NCI-H524 (cell line): Measurements from ENCODE around the gene PIEZO1.
A peak's percentile ranks its signal among the peaks of the same experiment; 100 is the strongest.

Source experiments
- DNase-seq, 2 experiments: peaks; one replicate each; lab custom pipeline; 2025; lab: John Stamatoyannopoulos, UW

PIEZO1 gene

DNA sequence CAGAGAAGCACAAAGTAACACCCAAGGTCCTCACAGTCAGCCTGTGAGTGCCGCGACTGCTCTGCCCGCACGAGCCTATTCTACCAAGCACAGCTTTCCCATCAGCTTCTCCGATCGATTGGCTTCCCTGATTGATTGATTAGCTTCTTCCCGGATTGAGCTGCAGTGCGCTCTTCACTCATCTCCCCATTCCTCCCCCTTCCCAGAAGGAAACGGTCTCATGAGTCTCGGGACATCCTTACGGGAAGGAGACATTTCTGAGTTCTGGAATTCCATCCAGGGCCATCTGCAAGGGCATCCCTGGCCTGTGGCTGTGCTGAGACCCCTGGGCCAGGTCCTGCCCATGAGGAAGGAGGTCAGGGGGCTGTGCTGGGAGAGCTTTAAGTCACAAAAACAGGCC lies 18.0 kb downstream of the PIEZO1 start:
- no peak for DNase-seq

GRCh38 chr16:88764913-88765349 lies 20.1 kb downstream of the PIEZO1 start:
- DNase-seq: no peak

GRCh38 chr16:88764080-88764479 lies 20.9 kb downstream of the PIEZO1 start:
- DNase-seq: no peak

GRCh38 chr16:88763502-88764053 lies 21.4 kb downstream of the PIEZO1 start:
- no peak for DNase-seq

- no peak for DNase-seq
These were observed 22.1 kb downstream of the PIEZO1 start for GRCh38 chr16:88762941-88763340.

DNA sequence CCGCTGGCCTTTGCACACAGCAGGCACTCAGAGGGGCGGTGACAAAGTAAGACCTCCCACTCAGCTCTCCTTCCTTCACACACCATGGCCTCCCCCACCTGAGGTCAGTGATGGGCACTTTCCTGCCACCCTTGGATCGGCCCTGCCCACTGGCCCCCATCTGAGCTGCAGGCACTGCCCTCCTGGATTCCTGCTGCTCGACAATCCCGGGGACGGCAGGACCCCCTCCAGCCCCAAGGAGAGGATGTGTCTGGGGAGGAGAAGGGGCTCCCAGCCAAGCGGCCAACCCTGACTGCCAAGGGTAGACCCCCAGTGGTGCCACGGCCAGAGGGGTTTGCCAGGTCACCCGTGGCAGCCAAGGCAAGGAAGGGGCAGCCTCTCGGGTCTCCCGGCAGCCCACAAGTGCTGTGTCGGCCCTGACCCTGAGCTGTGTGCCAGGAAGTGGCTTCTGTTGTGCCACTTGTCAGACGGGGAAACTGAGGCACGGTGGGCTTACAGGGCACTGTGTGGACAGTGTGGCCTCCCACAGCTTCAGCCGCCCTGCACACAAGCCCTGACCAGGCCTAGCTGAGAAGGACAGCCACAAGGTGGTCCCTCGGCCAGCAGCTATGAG lies 22.7 kb downstream of the PIEZO1 start:
- no peak for DNase-seq

- no peak for DNase-seq
These were observed 23.2 kb downstream of the PIEZO1 start for GRCh38 chr16:88761830-88762229.

- no peak for DNase-seq
These were observed 23.9 kb downstream of the PIEZO1 start for GRCh38 chr16:88761143-88761534.

DNA sequence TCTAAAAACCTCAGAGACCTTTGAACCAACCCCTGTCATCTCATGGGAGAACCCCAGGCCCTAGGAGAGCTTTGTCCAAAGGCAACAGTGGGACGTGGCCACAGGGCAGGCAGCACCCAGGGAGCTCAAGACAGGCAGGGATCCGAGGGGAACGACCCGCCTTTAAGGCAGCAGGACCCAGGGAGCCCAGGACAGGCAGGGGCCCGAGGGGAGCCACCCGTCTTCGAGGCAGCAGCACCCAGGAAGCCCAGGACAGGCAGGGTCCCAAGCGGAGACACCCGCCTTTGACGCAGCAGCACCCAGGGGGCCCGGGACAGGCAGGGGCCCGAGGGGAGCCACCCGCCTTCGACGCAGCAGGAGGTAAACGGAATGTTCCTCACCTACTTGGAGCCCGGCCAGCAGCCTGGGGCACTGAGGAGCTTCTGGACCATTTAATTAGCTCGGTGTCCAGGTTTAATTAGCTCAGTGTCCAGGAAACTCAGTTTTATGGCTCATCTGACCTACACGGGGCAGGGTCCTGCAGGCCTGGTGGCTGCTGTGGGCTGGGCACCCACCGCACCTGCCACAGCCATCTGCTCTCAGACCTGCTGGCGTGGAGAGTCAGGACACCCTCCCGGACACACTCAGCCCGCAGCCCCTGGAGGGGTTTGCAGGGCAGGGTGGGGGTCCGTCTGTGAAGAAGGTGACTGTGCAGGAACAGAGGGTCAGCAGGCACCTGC lies 24.4 kb downstream of the PIEZO1 start:
- DNase-seq: no peak

DNA sequence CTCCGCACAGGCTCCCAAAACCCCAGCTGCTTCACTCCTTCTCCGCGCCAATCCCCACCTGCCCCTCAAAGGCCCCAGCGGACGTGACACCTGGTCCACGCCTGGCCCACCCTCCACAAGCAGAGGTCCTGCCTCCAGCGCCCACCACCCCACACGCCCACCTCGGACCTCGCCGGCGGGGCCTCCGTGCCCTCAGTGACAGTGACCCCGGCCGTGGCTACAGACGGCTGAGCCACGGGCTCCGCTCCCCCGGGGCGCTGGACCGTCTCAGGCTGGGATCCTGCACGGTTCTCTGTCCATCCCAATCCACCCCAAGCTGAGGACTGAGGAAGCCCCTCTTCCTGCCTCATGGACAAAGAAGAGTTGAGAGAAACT lies 25.1 kb downstream of the PIEZO1 start:
- no peak for DNase-seq

GRCh38 chr16:88759245-88759975 lies 25.6 kb downstream of the PIEZO1 start:
- no peak for DNase-seq

DNA sequence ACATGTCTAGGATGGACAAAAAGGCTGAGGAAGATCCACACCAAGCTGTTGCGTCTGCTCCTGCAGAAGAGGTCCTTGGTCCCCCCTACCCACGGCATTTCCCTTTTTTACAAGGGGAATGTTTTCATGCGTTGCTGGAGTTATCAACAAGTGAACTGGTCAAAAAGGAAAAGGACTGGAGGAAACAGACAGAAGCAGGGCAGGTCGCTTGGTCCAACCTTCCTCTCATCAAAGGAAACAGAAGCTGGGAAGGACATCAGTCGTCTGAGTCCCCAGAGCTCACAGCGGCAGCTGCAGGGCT lies 26.1 kb downstream of the PIEZO1 start:
- no peak for DNase-seq

DNA sequence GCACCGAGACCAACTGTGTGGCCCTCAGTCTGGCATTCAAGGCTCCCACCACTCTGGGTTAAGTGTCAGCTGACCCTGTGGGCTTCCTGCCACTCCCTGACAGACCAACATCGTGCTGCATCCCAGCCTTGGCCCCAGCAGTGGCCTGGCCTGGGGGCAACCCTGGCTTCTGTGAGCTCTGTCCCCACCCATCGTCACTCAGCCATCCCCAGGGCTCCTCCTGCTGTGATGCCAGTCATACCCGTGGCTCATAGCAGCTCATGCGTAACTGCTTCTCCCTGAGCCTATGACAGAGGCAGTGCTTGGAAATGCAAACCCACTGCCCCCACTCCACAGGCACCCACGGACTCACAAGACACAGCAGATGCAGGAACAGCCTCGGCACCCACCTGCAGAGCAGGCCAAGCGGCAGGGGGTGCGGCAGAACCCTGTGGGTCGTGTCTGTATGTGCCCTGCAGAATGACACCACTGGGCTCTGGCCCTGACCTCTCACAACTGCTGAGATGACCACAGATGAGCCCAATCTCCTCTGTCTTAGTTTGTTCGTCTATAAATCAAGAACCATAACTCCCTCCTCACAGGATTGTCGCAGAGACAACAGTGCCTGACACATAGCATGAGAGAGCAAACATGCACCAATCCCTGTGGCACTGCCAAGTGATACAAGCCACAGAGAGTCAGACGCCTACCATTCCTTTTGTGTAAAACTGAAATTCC lies 26.6 kb downstream of the PIEZO1 start:
- DNase-seq: no peak

GRCh38 chr16:88755745-88756443 lies 29.1 kb downstream of the PIEZO1 start:
- DNase-seq: no peak

GRCh38 chr16:88754912-88755744 lies 29.9 kb downstream of the PIEZO1 start:
- no peak for DNase-seq

DNA sequence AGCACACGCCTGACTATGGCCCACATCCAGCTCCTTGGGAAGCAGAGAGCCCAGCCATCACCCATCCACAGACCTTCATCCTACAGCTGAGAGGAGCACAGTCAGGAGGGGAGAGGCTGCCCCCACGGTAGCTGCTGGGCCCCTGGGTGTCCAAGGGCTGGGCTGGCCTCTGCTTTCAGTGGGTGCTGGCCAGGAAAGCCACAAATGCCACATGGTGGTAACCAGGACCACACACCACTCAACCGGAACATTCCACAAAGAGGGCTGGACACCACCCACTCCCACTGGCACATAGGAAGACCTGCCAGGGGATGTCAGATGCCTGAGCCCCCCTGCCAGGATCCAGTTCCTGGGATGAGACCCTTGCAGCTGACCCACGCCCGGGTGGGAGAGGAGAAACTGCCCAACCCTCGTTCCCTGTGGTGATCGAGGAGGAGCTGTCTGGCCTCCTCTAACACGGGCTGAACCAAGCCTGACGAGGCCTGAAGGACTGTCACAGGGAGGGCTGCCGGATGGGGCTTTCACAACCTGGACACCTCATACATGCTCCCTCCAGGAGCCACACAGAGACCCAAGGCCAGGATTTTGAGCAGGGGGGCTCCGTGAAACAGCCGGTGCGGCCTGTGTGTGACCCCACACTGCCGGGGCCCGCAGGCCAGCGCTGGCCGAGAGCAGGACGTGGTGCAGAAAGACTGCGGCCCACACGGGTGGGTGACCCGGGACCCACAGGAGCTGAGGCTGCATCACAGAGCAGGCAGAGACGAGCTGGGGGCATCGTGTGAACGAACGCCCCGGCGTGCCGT lies 30.7 kb downstream of the PIEZO1 start:
- no peak for DNase-seq

DNA sequence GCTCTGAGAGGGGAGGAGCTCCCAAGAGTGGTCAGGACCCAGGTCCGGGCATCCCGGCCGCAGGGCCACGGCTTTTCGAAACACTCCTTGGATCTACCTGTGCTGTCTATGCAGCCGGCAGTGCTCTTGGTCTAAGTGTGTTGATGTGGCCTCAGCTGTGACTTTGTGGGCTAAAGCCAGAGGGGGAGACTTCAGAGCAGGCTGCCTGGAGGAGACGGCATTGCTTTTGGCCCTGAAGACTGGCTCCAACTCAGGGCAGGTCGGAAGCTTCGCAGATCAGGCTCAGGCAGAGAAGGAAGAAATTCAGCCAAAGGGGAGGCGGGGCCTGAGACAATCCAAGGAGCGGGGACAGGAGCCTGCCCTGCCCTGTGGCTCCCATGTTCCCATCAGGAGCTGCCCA lies 31.4 kb downstream of the PIEZO1 start:
- no peak for DNase-seq

- DNase-seq: no peak
These were observed 31.8 kb downstream of the PIEZO1 start for GRCh38 chr16:88753191-88753590.

DNA sequence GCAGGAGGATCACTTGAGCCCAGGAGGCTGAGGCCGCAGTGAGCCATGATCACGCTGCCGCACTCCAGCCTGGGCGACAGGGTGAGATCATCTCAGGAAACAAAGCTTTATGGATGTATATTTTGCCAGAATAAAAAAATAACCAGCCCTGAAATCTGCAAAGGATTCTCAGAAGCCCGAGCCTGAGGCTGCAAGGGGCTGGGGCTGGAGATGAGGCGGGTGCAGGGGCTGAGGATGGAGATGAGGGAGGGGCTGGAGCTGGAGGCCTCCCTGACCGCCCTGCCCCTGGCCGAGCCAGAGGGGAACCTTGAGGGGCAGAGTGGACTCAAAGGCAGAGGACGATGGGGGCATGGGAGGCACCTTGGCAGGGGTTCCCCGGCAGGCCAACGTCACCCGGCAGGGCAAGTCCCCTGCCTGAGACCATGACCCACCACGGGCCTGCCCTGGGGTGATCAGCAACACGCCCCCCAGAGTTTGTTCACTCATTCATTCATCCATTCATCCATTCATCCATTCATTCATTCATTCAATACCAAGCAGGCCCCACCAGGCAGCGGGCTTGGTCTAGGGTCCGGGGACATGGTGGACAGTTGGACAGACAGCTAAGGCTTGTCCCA lies 32.5 kb downstream of the PIEZO1 start:
- no peak for DNase-seq

- peak in 1 of 2 experiments; percentile 42 for DNase-seq
These were observed 34.2 kb downstream of the PIEZO1 start for GRCh38 chr16:88750854-88751253.
